Right atrium auricular region (tissue), 2 donors: ENCODE measurements around the gene GSPT1. TPM values are rescaled to one million over a fixed set of nuclear protein-coding genes. Genes with fewer than 3 reads are reported as not detected.

Source experiments
- DNase-seq: peaks from one replicate; pipeline ENCODE4 v3.0.0-alpha.2; 2019; ENCODE audit warnings: low spot score
- H3K27ac ChIP-seq, 2 donors: fragments of 200-600 bp; sonication (generic); 1 replicate in 1 of 2; 2 replicates in 1 of 2; pipeline ENCODE4 v1.5.1; 2016 to 2019
- H3K27me3 ChIP-seq, 2 donors: fragments of 200-600 bp; sonication (generic); one replicate each; pipeline versions ENCODE4 v1.5.1 to v1.6.0; 2017 to 2019
- H3K36me3 ChIP-seq: fragments of 200-600 bp; sonication (generic); one replicate; pipeline ENCODE4 v1.5.1; 2016
- H3K4me1 ChIP-seq, 2 donors: fragments of 200-600 bp; sonication (generic); one replicate each; pipeline versions ENCODE4 v1.5.1 to v1.6.0; 2017 to 2019
- H3K4me3 ChIP-seq, 2 donors: fragments of 200-600 bp; sonication (generic); 1 replicate in 1 of 2; 2 replicates in 1 of 2; pipeline ENCODE4 v1.5.1; 2017 to 2019; ENCODE audit warnings: mild to moderate bottlenecking in 1 of 2, moderate library complexity in 1 of 2
- H3K9me3 ChIP-seq, 2 donors: fragments of 200-600 bp; sonication (generic); one replicate each; pipeline ENCODE4 v1.5.1; 2019
- CTCF ChIP-seq, 2 donors: fragments of 200-600 bp; sonication (generic); IDR thresholded peaks; one replicate each; pipeline ENCODE4 v1.5.1; 2019; ENCODE audit warnings: antibody characterized with exemption in 2 of 2
- total RNA-seq, 2 donors: library from RNA; depleted of rRNA; stranded (reverse); fragments of >200 nt; gene quantifications; one replicate each; pipeline ENCODE4 v1.1.0, GENCODE V29; 2016

The GSPT1 gene
- total RNA-seq, 2 donors from 2014 or later: 59.5 to 62.7 TPM

GRCh38 chr16:11884035-11884434 lies 31.7 kb downstream of the GSPT1 start:
- no peak for DNase-seq
- Histone ChIP-seq H3K4me3 (no peak overlapping the region), H3K9me3 (no peaks in the 10 kb centered on the region), H3K36me3 (peaks cover 80% of the 10 kb centered on the region), H3K27me3 (no peaks in the 10 kb centered on the region), H3K4me1 (peaks cover 0 to 10% of the 10 kb centered on the region in 2 donors), H3K27ac (no peak overlapping the region)
- TF ChIP-seq CTCF (IDR thresholded peaks at IDR 0.05): no peak

- DNase-seq: no peak
- Histone ChIP-seq H3K36me3 (peaks cover 68% of the 10 kb centered on the region), H3K27ac (no peak overlapping the region), H3K9me3 (no peaks in the 10 kb centered on the region), H3K4me3 (no peak overlapping the region), H3K4me1 (peaks cover 0 to 18% of the 10 kb centered on the region in 2 donors), H3K27me3 (no peaks in the 10 kb centered on the region)
- TF ChIP-seq CTCF (IDR thresholded peaks at IDR 0.05): no peak
Observed at GRCh38 chr16:11880007-11880406, 35.7 kb downstream of the GSPT1 start.

- peak overlapping the region in 1 of 2 donors; percentile 7 for H3K27ac ChIP-seq
- TF ChIP-seq CTCF (IDR thresholded peaks at IDR 0.05): no peak
- H3K36me3 ChIP-seq: peaks cover 61% of the 10 kb centered on the region
- DNase-seq: no peak
- H3K4me1 ChIP-seq: peaks cover 0 to 16% of the 10 kb centered on the region in 2 donors
- no peaks in the 10 kb centered on the region for H3K27me3 ChIP-seq
- no peaks in the 10 kb centered on the region for H3K9me3 ChIP-seq
- no peak overlapping the region for H3K4me3 ChIP-seq
Observed at GRCh38 chr16:11877374-11877773, 38.4 kb downstream of the GSPT1 start.

GRCh38 chr16:11876306-11876705 lies 39.5 kb downstream of the GSPT1 start:
- DNase-seq: no peak
- Histone ChIP-seq H3K36me3 (peaks cover 51% of the 10 kb centered on the region), H3K4me3 (no peak overlapping the region), H3K4me1 (peaks cover 0 to 15% of the 10 kb centered on the region in 2 donors), H3K9me3 (no peaks in the 10 kb centered on the region), H3K27me3 (no peaks in the 10 kb centered on the region), H3K27ac (peak overlapping the region; percentile 3 to 49)
- TF ChIP-seq CTCF (IDR thresholded peaks at IDR 0.05): no peak

- H3K27ac ChIP-seq: peak overlapping the region; percentile 3 to 49
- no peak for DNase-seq
- H3K9me3 ChIP-seq: no peaks in the 10 kb centered on the region
- peaks cover 45% of the 10 kb centered on the region for H3K36me3 ChIP-seq
- H3K4me1 ChIP-seq: peaks cover 0 to 20% of the 10 kb centered on the region in 2 donors
- no peak for TF ChIP-seq CTCF (IDR thresholded peaks at IDR 0.05)
- no peaks in the 10 kb centered on the region for H3K27me3 ChIP-seq
- H3K4me3 ChIP-seq: no peak overlapping the region
Observed at GRCh38 chr16:11875721-11876120, 40.0 kb downstream of the GSPT1 start.

GRCh38 chr16:11871193-11871592 lies 44.6 kb downstream of the GSPT1 start:
- Histone ChIP-seq H3K36me3 (peaks cover 24% of the 10 kb centered on the region), H3K4me3 (no peak overlapping the region), H3K9me3 (no peaks in the 10 kb centered on the region), H3K27me3 (no peaks in the 10 kb centered on the region), H3K4me1 (peaks cover 0 to 36% of the 10 kb centered on the region in 2 donors), H3K27ac (peak overlapping the region; percentile 15 to 35)
- TF ChIP-seq CTCF (IDR thresholded peaks at IDR 0.05): peak in 1 of 2 donors; percentile 44
- no peak for DNase-seq
